GM23338 (cell line): ENCODE results near the gene SPAG16. TPM values are rescaled to one million over a fixed set of nuclear protein-coding genes. Genes with fewer than 3 reads are reported as not detected.

Experiments
- ATAC-seq: fragments of 200-7000 bp; cut with Tn5 transposase; 3 replicates; pipeline ENCODE4 v1.9.1; 2020
- DNase-seq: peaks from one replicate; pipeline ENCODE4 v3.0.0-alpha.2; 2015; ENCODE audit warnings: low spot score
- H2AFZ ChIP-seq: fragments of 200-600 bp; sonication (generic); 2 replicates; pipeline ENCODE4 v1.8.0; 2016; ENCODE audit warnings: antibody characterized with exemption, mild to moderate bottlenecking, moderate library complexity
- H3F3A ChIP-seq: fragments of 200-600 bp; sonication (generic); replicated peaks from 2 replicates; pipeline ENCODE4 v1.8.0; 2017; ENCODE audit warnings: antibody characterized with exemption, mixed run types, low read depth
- H3K27ac ChIP-seq: fragments of 200-600 bp; sonication (generic); 2 replicates; pipeline ENCODE4 v1.6.1; 2016; ENCODE audit warnings: low read depth
- H3K27me3 ChIP-seq: fragments of 200-600 bp; sonication (generic); 2 replicates; pipeline ENCODE4 v1.8.0; 2016; ENCODE audit warnings: mild to moderate bottlenecking, mixed run types, moderate library complexity; ENCODE audit not compliant: insufficient read depth
- H3K36me3 ChIP-seq: fragments of 200-600 bp; sonication (generic); 2 replicates; pipeline ENCODE4 v1.8.0; 2016; ENCODE audit warnings: mild to moderate bottlenecking; ENCODE audit not compliant: insufficient read depth
- H3K4me1 ChIP-seq: fragments of 200-600 bp; sonication (generic); 2 replicates; pipeline ENCODE4 v1.8.0; 2016; ENCODE audit warnings: mild to moderate bottlenecking, moderate library complexity; ENCODE audit not compliant: insufficient read depth
- H3K4me2 ChIP-seq: fragments of 200-600 bp; sonication (generic); 2 replicates; pipeline ENCODE4 v1.7.1; 2017; ENCODE audit warnings: mixed run types
- H3K4me3 ChIP-seq: fragments of 200-600 bp; sonication (generic); 2 replicates; pipeline ENCODE4 v1.6.1; 2016; ENCODE audit warnings: mixed run types
- H3K79me2 ChIP-seq: fragments of 200-600 bp; sonication (generic); replicated peaks from 2 replicates; pipeline ENCODE4 v1.8.0; 2017; ENCODE audit warnings: mild to moderate bottlenecking; ENCODE audit not compliant: insufficient read depth
- H3K9me2 ChIP-seq: fragments of 200-600 bp; sonication (generic); 2 replicates; pipeline ENCODE4 v1.8.0; 2017; ENCODE audit not compliant: insufficient read depth
- H4K20me1 ChIP-seq: fragments of 200-600 bp; sonication (generic); replicated peaks from 2 replicates; pipeline ENCODE4 v1.8.0; 2017; ENCODE audit warnings: mild to moderate bottlenecking; ENCODE audit not compliant: insufficient read depth
- H3K27ac Mint-ChIP-seq: 2 replicates; pipeline ENCODE4 v1.8.0; 2020; ENCODE audit warnings: inconsistent platforms, mild to moderate bottlenecking, moderate library complexity, mixed read lengths
- H3K27me3 Mint-ChIP-seq: 3 replicates; pipeline ENCODE4 v1.8.0; 2022; ENCODE audit warnings: low read depth, mild to moderate bottlenecking, moderate library complexity, mixed read lengths, inconsistent platforms; ENCODE audit not compliant: insufficient read depth, poor library complexity
- H3K36me3 Mint-ChIP-seq: 3 replicates; pipeline ENCODE4 v1.8.0; 2021; ENCODE audit warnings: low read depth, mild to moderate bottlenecking, inconsistent platforms, moderate library complexity, mixed read lengths
- H3K4me1 Mint-ChIP-seq: 3 replicates; pipeline ENCODE4 v1.8.0; 2020; ENCODE audit warnings: mild to moderate bottlenecking, inconsistent platforms, mixed read lengths
- H3K4me3 Mint-ChIP-seq: 3 replicates; pipeline ENCODE4 v1.8.0; 2021; ENCODE audit warnings: moderate library complexity, mild to moderate bottlenecking, inconsistent platforms, mixed read lengths
- H3K9me3 Mint-ChIP-seq: 3 replicates; pipeline ENCODE4 v1.8.0; 2020; ENCODE audit warnings: moderate library complexity, mild to moderate bottlenecking, inconsistent platforms, mixed read lengths
- CREB1 ChIP-seq: fragments of 250-450 bp; sonication (Bioruptor Pico); IDR thresholded peaks from 2 replicates; pipeline ENCODE4 v1.5.0; 2020; ENCODE audit warnings: low read depth, mild to moderate bottlenecking, moderate library complexity
- CTCF ChIP-seq, 2 experiments: fragments of 200-600 bp in 1 of 2; sonication (generic) in 1 of 2; conservative IDR thresholded peaks; 2 replicates each; pipeline versions ENCODE4 v1.5.1 to v1.6.1; 2016 to 2017; ENCODE audit warnings: antibody characterized with exemption in 2 of 2, low read depth in 2 of 2, mild to moderate bottlenecking in 2 of 2, moderate library complexity in 1 of 2
- ETS1 ChIP-seq: IDR thresholded peaks from 2 replicates; pipeline ENCODE4 v1.6.1; 2016; ENCODE audit warnings: antibody characterized with exemption
- EZH2 ChIP-seq: fragments of 200-600 bp; sonication (generic); IDR thresholded peaks from one replicate; pipeline ENCODE4 v1.8.0; 2017; ENCODE audit warnings: antibody characterized with exemption, mild to moderate bottlenecking, low read depth; ENCODE audit not compliant: unreplicated experiment
- EZH2phosphoT487 ChIP-seq: fragments of 200-600 bp; sonication (generic); IDR thresholded peaks from one replicate; pipeline ENCODE4 v1.8.1; 2018; ENCODE audit warnings: antibody characterized with exemption; ENCODE audit not compliant: unreplicated experiment
- JUNB ChIP-seq: IDR thresholded peaks from one replicate; pipeline ENCODE4 v1.6.1; 2016; ENCODE audit warnings: antibody characterized with exemption; ENCODE audit not compliant: unreplicated experiment
- NANOG ChIP-seq: IDR thresholded peaks from 2 replicates; pipeline ENCODE4 v1.6.1; 2016; ENCODE audit warnings: antibody characterized with exemption, borderline replicate concordance
- POLR2AphosphoS5 ChIP-seq: IDR thresholded peaks from 2 replicates; pipeline ENCODE4 v1.6.1; 2016; ENCODE audit warnings: antibody characterized with exemption, low read depth
- REST ChIP-seq: IDR thresholded peaks from one replicate; pipeline ENCODE4 v1.6.1; 2018; ENCODE audit warnings: antibody characterized with exemption; ENCODE audit not compliant: unreplicated experiment
- ZNF331 ChIP-seq: fragments of 250-450 bp; sonication (Bioruptor Pico); IDR thresholded peaks from 2 replicates; pipeline ENCODE4 v1.5.0; 2020; ENCODE audit warnings: low read depth, mild to moderate bottlenecking, moderate library complexity
- ZNF462 ChIP-seq: fragments of 250-450 bp; sonication (Bioruptor Pico); IDR thresholded peaks from 2 replicates; pipeline ENCODE4 v1.5.0; 2020; ENCODE audit warnings: mild to moderate bottlenecking, moderate library complexity
- polyA plus RNA-seq: library from polyadenylated mRNA; unstranded; fragments of >200 nt; fragmentation: Nextera tagmentation; extraction: Ambion mirVana; gene quantifications from 2 replicates; pipeline ENCODE4 v1.2.1, GENCODE V29; 2016
- total RNA-seq: library from RNA; depleted of rRNA; stranded (reverse); fragments of >200 nt; shearing (Covaris generic); gene quantifications from 2 replicates; pipeline ENCODE4 v1.2.3, GENCODE V29; 2014

The SPAG16 gene
- total and polyA plus RNA-seq, 2 experiments from 2014 or later, result 19.7 to 47.8 TPM

- no peaks in the 10 kb centered on the region for H3K4me1 Mint-ChIP-seq
- Histone ChIP-seq H3K79me2 (no peaks in the 10 kb centered on the region), H3F3A (no peaks in the 10 kb centered on the region), H3K4me3 (no peak overlapping the region), H3K4me1 (no peaks in the 10 kb centered on the region), H3K36me3 (no peaks in the 10 kb centered on the region), H3K4me2 (no peak overlapping the region), H3K27me3 (no peaks in the 10 kb centered on the region), H3K27ac (no peak overlapping the region), H2AFZ (no peak overlapping the region), H3K9me2 (no peaks in the 10 kb centered on the region), H4K20me1 (no peaks in the 10 kb centered on the region)
- peaks cover 16% of the 10 kb centered on the region for H3K9me3 Mint-ChIP-seq
- no peaks in the 10 kb centered on the region for H3K27me3 Mint-ChIP-seq
- ATAC-seq, result no peak
- TF ChIP-seq NANOG (no peak), REST (no peak), ETS1 (no peak), EZH2phosphoT487 (no peak), CREB1 (CRISPR knock-in tag) (no peak), ZNF331 (no peak), POLR2AphosphoS5 (no peak), JUNB (no peak), EZH2 (no peak), CTCF (conservative IDR thresholded peaks at IDR 0.05; ENCODE audit: low read depth in 2 of 2) (no peak), ZNF462 (CRISPR knock-in tag) (no peak)
- DNase-seq, result no peak
- no peak overlapping the region for H3K4me3 Mint-ChIP-seq
- peaks cover 11% of the 10 kb centered on the region for H3K36me3 Mint-ChIP-seq
- no peak overlapping the region for H3K27ac Mint-ChIP-seq
These were observed 137.9 kb downstream of the SPAG16 start for GRCh38 chr2:213422211-213422610.
